ENCODE results near the gene SPATA16.
"Not testable (repeated sequence)": the region's sequence is repeated elsewhere in the genome, so short reads cannot be mapped to it uniquely, and the experiment has no call there.

SPATA16 gene, protein sequence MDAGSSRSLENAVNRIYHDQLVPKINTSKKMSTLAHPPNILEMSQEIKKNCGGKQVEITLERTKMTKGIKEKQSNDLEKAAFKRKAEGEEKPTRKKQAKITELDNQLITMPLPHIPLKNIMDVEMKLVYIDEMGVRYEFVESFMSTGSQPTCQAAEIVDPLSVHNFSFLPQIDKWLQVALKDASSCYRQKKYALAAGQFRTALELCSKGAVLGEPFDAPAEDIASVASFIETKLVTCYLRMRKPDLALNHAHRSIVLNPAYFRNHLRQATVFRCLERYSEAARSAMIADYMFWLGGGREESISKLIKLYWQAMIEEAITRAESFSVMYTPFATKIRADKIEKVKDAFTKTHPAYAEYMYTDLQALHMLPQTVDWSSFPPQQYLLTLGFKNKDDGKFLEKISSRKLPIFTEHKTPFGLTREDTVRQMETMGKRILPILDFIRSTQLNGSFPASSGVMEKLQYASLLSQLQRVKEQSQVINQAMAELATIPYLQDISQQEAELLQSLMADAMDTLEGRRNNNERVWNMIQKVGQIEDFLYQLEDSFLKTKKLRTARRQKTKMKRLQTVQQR

DNA sequence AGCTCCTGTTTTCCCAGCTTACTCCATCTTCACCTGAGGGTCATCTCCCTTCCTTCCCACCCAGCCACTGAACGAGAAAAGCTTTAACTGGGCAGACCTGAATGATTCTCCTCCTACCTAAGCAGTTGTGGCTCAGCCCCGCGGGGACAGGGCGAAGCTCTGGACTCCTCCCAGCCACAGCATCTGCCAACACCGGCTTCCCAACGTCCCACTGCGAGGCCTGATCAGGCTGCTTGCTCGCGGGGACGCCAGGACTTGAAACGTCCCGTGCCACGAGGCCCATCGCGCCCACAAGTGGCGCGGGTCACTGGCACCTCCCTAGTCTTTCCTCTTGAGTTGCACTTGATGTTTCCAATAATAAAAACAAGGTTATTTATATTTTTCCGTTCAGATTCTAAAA is at the start of gene SPATA16:
Gene SPATA16, minus strand, starts transcription at position 250 of the 400 bp plus-strand sequence. CDS start 23,504 bp downstream, outside the sequence.
- TF ChIP-seq, protein P1, sequence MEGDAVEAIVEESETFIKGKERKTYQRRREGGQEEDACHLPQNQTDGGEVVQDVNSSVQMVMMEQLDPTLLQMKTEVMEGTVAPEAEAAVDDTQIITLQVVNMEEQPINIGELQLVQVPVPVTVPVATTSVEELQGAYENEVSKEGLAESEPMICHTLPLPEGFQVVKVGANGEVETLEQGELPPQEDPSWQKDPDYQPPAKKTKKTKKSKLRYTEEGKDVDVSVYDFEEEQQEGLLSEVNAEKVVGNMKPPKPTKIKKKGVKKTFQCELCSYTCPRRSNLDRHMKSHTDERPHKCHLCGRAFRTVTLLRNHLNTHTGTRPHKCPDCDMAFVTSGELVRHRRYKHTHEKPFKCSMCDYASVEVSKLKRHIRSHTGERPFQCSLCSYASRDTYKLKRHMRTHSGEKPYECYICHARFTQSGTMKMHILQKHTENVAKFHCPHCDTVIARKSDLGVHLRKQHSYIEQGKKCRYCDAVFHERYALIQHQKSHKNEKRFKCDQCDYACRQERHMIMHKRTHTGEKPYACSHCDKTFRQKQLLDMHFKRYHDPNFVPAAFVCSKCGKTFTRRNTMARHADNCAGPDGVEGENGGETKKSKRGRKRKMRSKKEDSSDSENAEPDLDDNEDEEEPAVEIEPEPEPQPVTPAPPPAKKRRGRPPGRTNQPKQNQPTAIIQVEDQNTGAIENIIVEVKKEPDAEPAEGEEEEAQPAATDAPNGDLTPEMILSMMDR (IDR thresholded peaks at IDR 0.05; ENCODE audit: control insufficient read depth, insufficient read depth, low read depth, low read length, missing control alignments), result no peak
- no peak for DNase-seq (ENCODE audit: low read depth)
- H3K4me3 ChIP-seq (ENCODE audit: control insufficient read depth, low read depth, low read length), result no peak within 1 kb of the TSS

DNA sequence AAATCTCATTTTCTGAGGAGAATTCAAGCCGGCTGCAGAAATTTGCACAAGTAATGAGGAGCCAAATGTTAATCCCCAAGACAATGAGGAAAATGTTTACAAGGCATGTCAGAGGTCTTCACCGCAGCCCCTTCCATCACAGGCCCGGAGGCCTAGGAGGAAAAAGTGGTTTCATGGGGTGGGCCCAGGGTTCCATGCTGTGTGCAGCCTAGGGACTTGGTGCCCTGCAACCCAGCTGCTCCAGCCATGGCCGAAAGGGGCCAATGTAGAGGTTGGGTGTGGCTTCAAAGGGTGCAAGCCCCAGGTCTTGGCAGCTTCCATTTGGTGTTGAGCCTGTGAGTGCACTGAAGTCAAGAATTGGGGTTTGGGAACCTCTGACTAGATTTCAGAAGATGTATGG is 42.0 kb upstream of the SPATA16 start:
- not testable (repeated sequence) for H3K4me3 ChIP-seq (ENCODE audit: control insufficient read depth, low read depth, low read length); DNase-seq (ENCODE audit: low read depth)

DNA sequence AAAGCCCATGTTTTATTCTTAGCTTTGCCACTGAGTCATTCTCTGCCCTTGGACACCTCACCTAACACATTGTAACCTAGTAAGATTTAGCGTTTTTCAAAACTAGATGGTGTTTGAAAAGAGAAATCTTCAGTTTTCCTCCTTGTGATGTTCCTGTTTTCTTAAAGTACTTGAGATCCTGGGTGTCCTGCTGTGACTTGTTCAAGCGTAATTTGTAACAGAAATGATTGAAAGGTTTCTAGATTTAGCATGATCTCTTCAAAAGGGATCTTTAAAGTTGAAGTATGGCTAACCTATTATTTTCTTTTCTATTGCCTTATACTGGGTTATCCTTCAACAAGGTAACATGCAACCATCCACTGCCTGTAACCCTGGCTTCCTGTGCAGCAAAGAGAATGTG is 32.6 kb upstream of the SPATA16 start:
- H3K4me3 ChIP-seq (ENCODE audit: control insufficient read depth, low read depth, low read length), result no peak overlapping the region
- TF ChIP-seq, protein P1 (IDR thresholded peaks at IDR 0.05; ENCODE audit: control insufficient read depth, insufficient read depth, low read depth, low read length, missing control alignments), result no peak
- DNase-seq (ENCODE audit: low read depth), result no peak

DNA sequence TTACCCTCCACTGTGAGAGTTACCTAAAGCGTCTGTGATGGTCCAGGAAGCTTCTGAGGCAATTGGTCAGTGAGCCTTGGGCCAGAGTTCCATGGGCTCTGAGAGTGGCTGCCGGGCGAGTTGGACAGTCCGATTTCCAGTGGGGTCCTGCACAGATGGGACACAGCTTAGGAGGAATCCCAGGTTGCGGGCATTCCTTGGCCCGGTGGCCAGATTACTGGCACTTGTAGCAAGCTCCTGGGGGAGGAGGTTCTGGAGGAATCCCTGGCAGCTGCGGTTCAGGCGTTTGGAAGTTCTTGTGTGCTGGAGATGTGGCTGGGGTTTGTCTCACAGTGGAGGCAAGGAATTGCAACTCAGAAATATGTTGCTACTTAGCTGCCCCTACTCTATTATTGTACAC is 18.1 kb upstream of the SPATA16 start:
- not testable (repeated sequence) for DNase-seq (ENCODE audit: low read depth); H3K4me3 ChIP-seq (ENCODE audit: control insufficient read depth, low read depth, low read length)

DNA sequence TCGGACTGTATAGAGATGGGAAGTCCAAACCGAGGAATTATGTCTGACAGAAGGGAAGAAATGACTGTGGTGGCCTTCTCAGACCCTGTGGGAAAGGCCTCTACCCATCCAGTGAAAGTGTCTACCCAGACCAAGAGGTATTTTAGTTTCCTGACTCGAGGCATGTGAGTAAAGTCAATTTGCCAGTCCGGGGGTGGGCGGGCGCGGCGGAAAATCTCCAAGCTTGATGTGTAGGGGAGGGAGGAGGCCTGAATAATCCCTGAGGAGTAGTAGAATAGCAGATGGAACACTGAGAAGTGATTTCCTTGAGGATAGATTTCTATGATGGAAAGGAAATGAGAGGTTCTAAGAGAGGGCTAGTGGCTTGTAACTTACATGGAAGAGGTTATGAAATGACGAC is 15.5 kb upstream of the SPATA16 start:
- DNase-seq (ENCODE audit: low read depth); H3K4me3 ChIP-seq (ENCODE audit: control insufficient read depth, low read depth, low read length): not testable (repeated sequence)

DNA sequence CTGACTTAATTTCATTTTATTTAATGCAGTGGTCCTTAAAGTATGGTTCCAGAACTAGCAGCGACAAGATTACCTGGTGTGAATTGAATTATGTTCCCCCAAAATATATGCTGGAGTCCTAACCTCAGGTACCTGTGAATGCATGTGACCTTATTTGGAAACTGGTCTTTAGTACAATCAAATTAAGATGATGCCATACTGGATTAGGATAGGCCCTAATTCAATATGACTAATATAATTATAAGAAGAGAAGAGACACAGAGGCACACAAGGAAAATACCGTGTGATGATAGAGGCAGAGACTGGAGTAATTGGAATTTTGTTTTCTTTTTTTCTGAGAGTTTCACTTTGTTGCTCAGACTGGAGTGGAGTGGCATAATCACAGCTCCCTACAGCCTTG is 12.6 kb upstream of the SPATA16 start:
- H3K4me3 ChIP-seq (ENCODE audit: control insufficient read depth, low read depth, low read length), result no peak overlapping the region
- no peak for DNase-seq (ENCODE audit: low read depth)
- TF ChIP-seq, protein P1 (IDR thresholded peaks at IDR 0.05; ENCODE audit: control insufficient read depth, insufficient read depth, low read depth, low read length, missing control alignments), result no peak

DNA sequence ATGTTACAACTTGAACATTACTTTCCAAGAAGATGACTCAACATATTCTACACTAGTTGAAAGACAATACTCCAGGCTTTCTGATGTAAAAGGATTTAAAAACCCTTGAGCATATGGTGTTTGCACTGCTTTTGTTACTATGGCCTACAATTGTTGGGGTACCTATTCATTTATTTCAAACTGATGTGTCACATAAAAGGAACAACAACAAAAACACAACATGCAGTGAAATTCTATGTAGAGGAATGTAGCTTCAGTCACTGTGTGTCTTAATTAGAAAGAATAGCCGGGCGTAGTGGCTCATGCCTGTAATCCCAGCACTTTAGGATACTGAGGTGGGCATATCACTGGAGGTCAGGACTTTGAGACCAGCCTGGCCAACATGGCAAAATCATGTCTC is 1.6 kb downstream of the SPATA16 start:
- no peak for DNase-seq (ENCODE audit: low read depth)
- TF ChIP-seq, protein P1 (IDR thresholded peaks at IDR 0.05; ENCODE audit: control insufficient read depth, insufficient read depth, low read depth, low read length, missing control alignments), result no peak
- H3K4me3 ChIP-seq (ENCODE audit: control insufficient read depth, low read depth, low read length), result no peak overlapping the region

DNA sequence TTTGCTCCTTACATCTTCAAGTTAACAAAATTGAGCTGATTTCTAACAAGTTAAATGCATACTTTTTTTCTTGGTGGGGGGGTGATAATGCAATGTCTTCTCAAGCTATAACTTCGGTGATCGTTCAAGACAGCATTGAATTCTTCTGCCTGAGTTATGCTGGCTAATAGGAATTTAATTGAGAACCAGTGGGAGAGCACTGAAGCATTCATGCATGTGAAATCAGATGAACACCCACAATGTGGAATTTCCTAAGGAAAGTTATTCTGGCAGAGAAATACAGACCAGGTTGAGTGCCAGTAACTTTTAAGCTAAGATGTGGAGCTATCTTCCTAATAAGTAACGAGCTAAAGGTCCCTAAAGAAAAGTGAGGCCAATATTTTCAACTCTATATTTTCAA is 3.0 kb downstream of the SPATA16 start:
- TF ChIP-seq, protein P1 (IDR thresholded peaks at IDR 0.05; ENCODE audit: control insufficient read depth, insufficient read depth, low read depth, low read length, missing control alignments), result no peak
- DNase-seq (ENCODE audit: low read depth), result no peak
- no peak overlapping the region for H3K4me3 ChIP-seq (ENCODE audit: control insufficient read depth, low read depth, low read length)

Data from AG09309 (cell line).